ENCODE results near the gene CDKN1A. TPM values are rescaled to one million over a fixed set of nuclear protein-coding genes. Genes with fewer than 3 reads are reported as not detected.

CDKN1A gene
- total and polyA plus RNA-seq, 10 of the 15 experiments (the other 5 are each of a cell fraction or from before 2014, with no cell fraction given), result 25.2 to 637 (median 216) TPM

GRCh38 chr6:36734486-36735060, 56.1 kb downstream of the CDKN1A start:
- no peak overlapping the region for H3K4me2 ChIP-seq (ENCODE audit: control insufficient read depth, insufficient read depth)
- SMC1A ChIA-PET (ENCODE audit: uncharacterized antibody, unreplicated experiment), result interaction anchor here (1.0 to 3.6 kb wide), 4 partner anchors 10 to 118 kb away, joined by 3 to 14 read pairs (median 4); no protein-coding TSS in a partner anchor
- no peaks in the 10 kb centered on the region for H4K20me1 ChIP-seq (ENCODE audit: control insufficient read depth, insufficient read depth)
- BruUV-seq (replicated peaks), result no TSS peak
- CTCF ChIA-PET, result interaction anchor here (0.6 to 2.7 kb wide), 5 partner anchors 10 to 119 kb away, joined by 3 to 12 read pairs (median 4); no protein-coding TSS in a partner anchor
- peak; percentile 10; the same call in 1 of the 3 replicates for ATAC-seq
- H3K9ac ChIP-seq (ENCODE audit: control insufficient read depth, insufficient read depth, low read length), result no peak overlapping the region
- H3K36me3 ChIP-seq (ENCODE audit: control insufficient read depth in 2 of 2, insufficient read depth in 2 of 2, low read length in 1 of 2), result no peaks in the 10 kb centered on the region
- in situ Hi-C loops (cut with MboI) (no loop called here), intact Hi-C loops (cut with micrococcal nuclease; ENCODE audit: unreplicated experiment) (no loop called here)
- no peaks in the 10 kb centered on the region for H3K79me2 ChIP-seq (ENCODE audit: control insufficient read depth, insufficient read depth, low read length)
- no peaks in the 10 kb centered on the region for H3K27me3 ChIP-seq (replicated peaks in 1 of 2; ENCODE audit: control insufficient read depth in 2 of 2, insufficient read depth in 2 of 2, low read length in 1 of 2)
- FAIRE-seq, result no peak
- TF ChIP-seq NR2F1 (conservative IDR thresholded peaks at IDR 0.05), result no peak
- TF ChIP-seq SUZ12 (IDR thresholded peaks at IDR 0.05; ENCODE audit: unreplicated experiment), result no peak
- TF ChIP-seq ZZZ3 (IDR thresholded peaks at IDR 0.05; ENCODE audit: control insufficient read depth, insufficient read length, low read depth), result no peak
- TF ChIP-seq SMAD1 (IDR thresholded peaks at IDR 0.05; ENCODE audit: low read depth, partially characterized antibody), result no peak
- TF ChIP-seq MTA3 (IDR thresholded peaks at IDR 0.05; ENCODE audit: borderline replicate concordance, low read length), result no peak
- DNase-seq (ENCODE audit: low read depth, low spot score), result no peak
- H3K9me3 ChIP-seq (replicated peaks; ENCODE audit: control insufficient read depth, insufficient read depth, low read length), result no peaks in the 10 kb centered on the region
- POLR2A ChIA-PET, result interaction anchor here (0.9 kb wide), 1 partner anchor 8 kb away, joined by 3 read pairs; no protein-coding TSS in a partner anchor
- peak overlapping the region; percentile 67; the same call in 1 of the 2 replicates for H2AFZ ChIP-seq (ENCODE audit: control insufficient read depth, low read depth, low read length)
- RAD21 ChIA-PET (ENCODE audit: unreplicated experiment), result interaction anchor here (1.0 kb wide), 3 partner anchors 17 to 109 kb away, joined by 3 to 5 read pairs (median 3); no protein-coding TSS in a partner anchor
- H3K27ac ChIP-seq (ENCODE audit: control insufficient read depth, insufficient read depth), result no peak overlapping the region
- WGBS (ENCODE audit: insufficient coverage, insufficient replicate concordance, low lambda C conversion rate, missing lambda C conversion rate), result 73% methylated on average over 7 of the region's 7 CpGs
- no peak overlapping the region for H3K4me3 ChIP-seq
- no peaks in the 10 kb centered on the region; the same call in 1 of the 2 replicates for H3K4me1 ChIP-seq (ENCODE audit: control insufficient read depth, insufficient read depth, low read length)
